Spleen (tissue), 3 donors: ENCODE measurements around the gene GTF3C5.

Source experiments
- POLR2A ChIP-seq, 3 donors: fragments of 450-650 bp; IDR thresholded peaks; one replicate each; pipeline ENCODE4 v1.5.1; 2017; ENCODE audit warnings: antibody characterized with exemption in 3 of 3, mild to moderate bottlenecking in 1 of 3
- POLR2AphosphoS5 ChIP-seq, 3 donors: sonication (generic); formaldehyde crosslinking; IDR thresholded peaks; one replicate each; pipeline ENCODE4 v1.5.1; 2017; ENCODE audit warnings: antibody characterized with exemption in 3 of 3

DNA sequence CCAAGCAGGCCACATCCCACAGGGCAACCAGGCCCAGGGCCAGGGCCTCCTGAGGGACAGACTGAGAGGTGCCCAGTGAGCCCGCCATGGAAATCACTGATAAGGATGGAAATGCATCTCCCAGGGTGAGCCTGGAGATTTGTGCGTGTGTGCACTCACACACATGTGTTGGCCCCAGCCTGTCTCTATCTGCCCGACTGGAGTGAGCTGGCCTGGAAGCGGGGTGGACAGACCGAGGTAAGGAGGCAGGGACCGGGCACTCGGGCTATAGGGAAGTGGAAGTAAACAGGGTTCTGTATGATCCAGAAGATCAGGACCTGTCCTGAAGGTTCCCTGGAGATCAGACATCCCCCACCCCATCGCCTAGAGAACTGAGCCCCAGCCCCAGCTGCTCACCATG is 34.9 kb upstream of the GTF3C5 start:
- no peak for TF ChIP-seq POLR2A (IDR thresholded peaks at IDR 0.05)
- TF ChIP-seq POLR2AphosphoS5 (IDR thresholded peaks at IDR 0.05): no peak
